Right ventricle myocardium superior (tissue), 1 donor: ENCODE results near the gene ARRB2. TPM values are rescaled to one million over a fixed set of nuclear protein-coding genes. Genes with fewer than 3 reads are reported as not detected.

ENCODE experiments used
- ATAC-seq: fragments of 200-7000 bp; cut with Tn5 transposase; one replicate; pipeline ENCODE4 v1.9.1; 2020; ENCODE audit warnings: mild to moderate bottlenecking; ENCODE audit not compliant: poor library complexity
- DNase-seq: peaks from one replicate; pipeline ENCODE4 v3.0.0-alpha.2; 2020
- intact Hi-C: fragments of 100-400 bp; cut with DNase I; formaldehyde crosslinking; loops from one replicate; pipeline ENCODE4 v1.11.2; 2022
- total RNA-seq: library from RNA; stranded (reverse); fragmentation: NEBNext Ultra II Directional; extraction: Animal tissue kit (Norgen Biotek cat#: 25700); gene quantifications from one replicate; pipeline ENCODE4 v1.2.1, GENCODE V29; 2021
- donor health status: DM: no; HTN: yes; CAD: no; lungs with severe emphysema.

ARRB2 gene
- total RNA-seq, 1 donor from 2014 or later = 23.4 TPM

DNA sequence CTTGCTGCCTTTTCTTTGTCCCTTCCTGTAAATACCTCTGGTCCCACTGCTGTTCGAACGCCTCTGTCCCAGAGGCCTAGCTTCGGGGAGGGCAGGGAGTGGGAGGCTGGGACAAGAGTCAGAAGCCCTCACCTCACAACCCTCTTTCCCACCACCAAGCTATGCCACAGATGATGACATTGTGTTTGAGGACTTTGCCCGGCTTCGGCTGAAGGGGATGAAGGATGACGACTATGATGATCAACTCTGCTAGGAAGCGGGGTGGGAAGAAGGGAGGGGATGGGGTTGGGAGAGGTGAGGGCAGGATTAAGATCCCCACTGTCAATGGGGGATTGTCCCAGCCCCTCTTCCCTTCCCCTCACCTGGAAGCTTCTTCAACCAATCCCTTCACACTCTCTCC lies 10.4 kb downstream of the ARRB2 start:
- intact Hi-C loops = no loop called here
- ATAC-seq (no peak), DNase-seq (no peak)

GRCh38 chr17:4721203-4722135 lies 11.0 kb downstream of the ARRB2 start:
- ATAC-seq = peak; percentile 75

DNA sequence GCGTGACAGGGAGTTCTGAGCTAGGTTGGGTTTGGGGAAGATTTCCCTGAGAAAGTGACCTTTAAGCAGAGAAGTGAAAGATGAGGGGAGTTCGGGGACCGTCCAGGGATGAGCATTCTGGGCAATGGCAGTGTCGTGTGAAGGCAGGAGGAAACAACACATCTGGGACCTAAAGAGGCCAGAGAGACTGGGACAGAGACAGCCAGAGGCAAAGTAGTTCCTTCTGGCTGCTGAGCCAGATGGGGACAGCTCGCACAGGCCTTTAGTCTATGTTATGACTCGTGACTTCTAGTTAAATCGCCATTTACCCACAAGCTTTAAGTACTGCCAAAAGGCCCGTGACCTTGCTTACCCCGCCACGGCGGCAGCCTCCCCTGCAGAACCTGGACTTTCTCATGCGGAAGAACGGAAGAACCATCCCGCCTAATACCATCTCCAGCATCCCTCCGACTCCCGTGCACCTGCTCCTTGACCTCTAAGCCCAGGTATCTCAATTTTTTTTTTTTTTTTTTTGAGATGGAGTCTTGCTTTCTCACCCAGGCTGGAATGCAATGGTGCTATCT lies 12.3 kb downstream of the ARRB2 start:
- intact Hi-C loops = no loop called here
- no peak for DNase-seq
- ATAC-seq = no peak

More at GRCh38 chr17:4721203-4722135, 11.0 kb downstream of the ARRB2 start:
- intact Hi-C loops = no loop called here
- no peak for DNase-seq

DNA sequence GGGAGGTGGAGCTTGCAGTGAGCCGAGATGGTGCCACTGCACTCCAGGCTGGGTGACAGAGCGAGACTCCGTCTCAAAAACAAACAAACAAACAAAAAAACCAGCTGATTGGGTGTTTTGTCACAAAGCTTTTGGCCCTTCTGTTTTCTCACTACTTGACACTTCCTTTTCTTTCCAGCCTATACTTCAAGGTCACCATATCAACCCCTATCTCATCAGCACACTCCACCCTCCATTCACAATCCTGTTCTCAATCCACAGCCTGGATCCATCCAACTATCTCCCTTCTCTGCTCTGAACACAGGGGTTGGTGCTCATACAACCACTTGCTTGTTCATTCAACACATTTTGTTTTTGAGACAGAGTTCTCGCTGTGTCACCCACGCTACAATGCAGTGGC lies 14.2 kb downstream of the ARRB2 start:
- DNase-seq (no peak), ATAC-seq (no peak)
- intact Hi-C loops = no loop called here

DNA sequence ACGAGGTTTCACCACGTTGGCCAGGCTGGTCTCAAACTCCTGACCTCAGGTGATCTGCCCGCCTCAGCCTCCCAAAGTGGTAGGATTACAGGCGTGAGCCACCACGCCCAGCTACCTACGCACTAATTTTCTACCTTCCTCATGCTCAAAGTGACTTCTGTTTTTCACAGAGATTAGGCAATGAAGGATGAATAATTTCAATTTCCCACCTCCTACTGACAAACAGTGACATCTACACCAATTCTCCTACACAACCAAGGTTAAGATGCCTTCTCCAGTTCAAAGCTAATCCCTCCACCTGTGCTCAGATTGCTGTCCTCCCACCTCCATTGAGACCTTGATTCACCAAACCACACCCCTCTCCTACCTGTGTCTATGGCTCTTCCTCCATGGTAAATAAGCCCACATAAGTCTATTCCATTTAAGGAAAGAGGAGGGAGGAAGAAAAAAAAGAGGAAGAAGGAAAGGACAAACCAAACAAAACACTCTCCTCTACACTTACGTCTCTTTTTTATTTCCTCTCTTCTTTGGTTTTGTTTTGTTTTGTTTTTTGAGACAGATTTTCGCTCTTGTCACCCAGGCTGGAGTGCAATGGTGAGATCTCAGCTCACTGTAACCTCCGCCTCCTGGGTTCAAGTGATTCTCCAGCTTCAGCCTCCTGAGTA lies 15.3 kb downstream of the ARRB2 start:
- intact Hi-C loops = no loop called here
- no peak for DNase-seq
- ATAC-seq = no peak

- DNase-seq (no peak), ATAC-seq (no peak)
- intact Hi-C loops = no loop called here
Observed at GRCh38 chr17:4728124-4728523, 17.7 kb downstream of the ARRB2 start.

- no peak for ATAC-seq
- intact Hi-C loops = loop anchor here (10.0 kb wide), 2 partner anchors 52 to 152 kb away; partner anchors contain the start of genes GLTPD2 and VMO1
- DNase-seq = no peak
Observed at GRCh38 chr17:4733073-4733531, 22.7 kb downstream of the ARRB2 start.

DNA sequence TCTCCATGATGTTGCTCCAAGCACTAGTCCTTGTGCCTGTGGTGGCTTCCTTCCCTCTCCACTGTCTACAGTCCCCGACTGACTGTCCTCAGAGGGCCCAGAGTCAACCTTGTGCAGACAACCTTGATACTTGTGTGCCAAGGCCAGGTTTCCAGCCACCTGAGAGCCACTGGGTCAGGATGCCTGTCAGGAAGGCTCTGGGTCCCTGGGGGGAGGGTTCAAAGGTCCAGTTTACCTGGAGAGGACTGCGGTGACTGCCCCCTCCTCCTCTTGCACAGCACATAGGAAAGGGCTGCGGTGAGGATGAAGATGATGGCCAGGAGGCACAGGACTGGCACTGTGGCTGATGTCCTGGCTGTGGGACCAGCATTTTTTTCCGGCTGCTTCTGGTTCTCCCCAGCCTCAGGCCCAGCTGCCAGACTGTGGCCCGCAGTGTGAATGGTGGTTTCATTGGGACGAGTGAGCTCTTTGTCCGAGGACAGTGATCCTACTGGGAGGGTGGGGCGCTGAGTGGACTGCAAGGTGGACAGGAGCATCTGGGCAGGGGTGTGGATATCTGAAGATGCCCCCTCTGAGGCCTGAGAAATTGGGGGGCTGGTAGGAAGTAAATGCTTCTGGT lies 24.5 kb downstream of the ARRB2 start:
- intact Hi-C loops = loop anchor here (10.0 kb wide), 2 partner anchors 50 to 150 kb away; partner anchors contain the start of genes GLTPD2 and VMO1
- ATAC-seq (no peak), DNase-seq (no peak)

DNA sequence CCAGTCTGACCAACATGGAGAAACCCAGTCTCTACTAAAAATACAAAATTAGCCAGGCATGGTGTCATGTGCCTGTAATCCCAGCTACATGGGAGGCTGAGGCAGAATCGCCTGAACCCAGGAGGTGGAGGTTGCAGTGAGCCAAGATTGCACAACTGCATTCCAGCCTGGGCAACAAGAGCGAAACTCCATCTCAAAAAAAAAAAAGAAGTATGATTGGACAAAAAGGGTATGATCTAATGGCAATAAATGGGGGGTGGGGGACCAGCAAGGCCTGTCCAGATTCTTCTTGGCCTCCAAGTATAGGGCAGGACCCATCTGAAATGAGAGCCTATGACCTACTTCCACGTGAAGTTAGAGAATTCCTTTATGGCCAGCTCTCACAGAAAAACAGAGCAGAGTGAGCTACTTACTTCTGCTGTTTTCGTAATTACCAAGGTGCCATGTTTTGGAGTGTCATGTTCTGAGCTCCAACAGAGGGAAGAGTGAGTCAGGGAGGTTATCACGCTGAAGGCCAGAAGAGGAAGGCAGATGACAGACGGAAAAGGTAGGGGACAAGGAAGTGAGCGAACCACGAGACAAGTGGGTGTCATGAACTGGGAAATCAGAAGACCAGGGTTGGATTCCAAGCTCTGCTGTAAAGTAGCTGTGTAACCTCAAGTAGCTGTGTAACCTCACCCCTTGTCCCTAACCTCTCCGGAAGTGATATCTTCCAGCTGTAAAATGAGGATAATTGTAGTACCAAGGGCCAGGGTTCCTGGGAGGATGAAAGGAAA lies 25.6 kb downstream of the ARRB2 start:
- DNase-seq = no peak
- ATAC-seq = no peak
- intact Hi-C loops = loop anchor here (10.0 kb wide), 2 partner anchors 49 to 149 kb away; partner anchors contain the start of genes GLTPD2 and VMO1

DNA sequence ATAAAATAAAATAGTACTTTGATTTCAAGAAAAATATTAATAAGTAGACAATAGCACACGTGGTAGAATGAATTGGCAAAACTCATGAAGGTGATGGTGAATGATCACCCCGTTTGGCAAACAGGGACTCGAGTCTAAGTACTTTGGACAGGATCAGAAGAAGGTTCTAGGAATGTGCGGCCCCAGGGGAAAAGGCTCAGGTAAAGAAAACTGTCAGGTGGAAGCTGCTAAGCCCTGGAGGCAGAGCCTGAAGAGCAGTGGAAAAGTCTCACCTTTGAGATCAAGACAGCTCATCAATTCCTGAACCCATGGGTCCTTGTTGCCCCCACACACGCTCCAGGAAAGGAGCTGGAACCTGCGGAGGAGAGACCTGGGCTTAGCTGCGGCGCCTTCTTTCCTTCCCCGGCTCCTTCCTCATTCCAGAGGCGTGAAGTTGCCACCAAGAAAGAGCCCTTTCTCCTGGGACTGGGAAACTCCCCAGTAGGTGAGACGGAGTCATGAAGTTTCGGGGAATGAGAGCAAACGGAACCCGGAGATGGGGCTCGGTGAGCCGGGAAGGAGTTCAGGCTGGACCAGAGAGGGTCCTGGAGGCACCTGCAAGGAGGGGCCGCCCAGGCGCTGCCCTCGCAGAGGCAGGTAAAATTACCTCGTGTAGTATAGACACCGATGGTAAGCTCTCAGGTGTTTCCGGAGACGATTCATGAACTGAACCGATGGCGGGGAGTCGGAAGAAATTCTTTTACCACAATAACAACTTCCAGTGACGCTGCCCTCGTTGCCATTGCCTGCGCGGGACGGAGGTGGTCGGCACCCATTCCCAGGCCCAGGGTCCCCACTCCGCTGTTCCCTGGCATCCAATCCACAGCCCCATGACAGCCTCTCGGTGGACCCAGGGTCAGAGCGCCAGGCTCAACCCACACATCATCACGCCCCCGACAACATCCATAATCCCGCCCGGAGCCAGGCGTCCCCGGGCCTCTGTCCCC lies 28.0 kb downstream of the ARRB2 start:
- intact Hi-C loops = loop anchor here (10.0 kb wide), 2 partner anchors 46 to 146 kb away; partner anchors contain the start of genes GLTPD2 and VMO1
- no peak for DNase-seq
- ATAC-seq = no peak

DNA sequence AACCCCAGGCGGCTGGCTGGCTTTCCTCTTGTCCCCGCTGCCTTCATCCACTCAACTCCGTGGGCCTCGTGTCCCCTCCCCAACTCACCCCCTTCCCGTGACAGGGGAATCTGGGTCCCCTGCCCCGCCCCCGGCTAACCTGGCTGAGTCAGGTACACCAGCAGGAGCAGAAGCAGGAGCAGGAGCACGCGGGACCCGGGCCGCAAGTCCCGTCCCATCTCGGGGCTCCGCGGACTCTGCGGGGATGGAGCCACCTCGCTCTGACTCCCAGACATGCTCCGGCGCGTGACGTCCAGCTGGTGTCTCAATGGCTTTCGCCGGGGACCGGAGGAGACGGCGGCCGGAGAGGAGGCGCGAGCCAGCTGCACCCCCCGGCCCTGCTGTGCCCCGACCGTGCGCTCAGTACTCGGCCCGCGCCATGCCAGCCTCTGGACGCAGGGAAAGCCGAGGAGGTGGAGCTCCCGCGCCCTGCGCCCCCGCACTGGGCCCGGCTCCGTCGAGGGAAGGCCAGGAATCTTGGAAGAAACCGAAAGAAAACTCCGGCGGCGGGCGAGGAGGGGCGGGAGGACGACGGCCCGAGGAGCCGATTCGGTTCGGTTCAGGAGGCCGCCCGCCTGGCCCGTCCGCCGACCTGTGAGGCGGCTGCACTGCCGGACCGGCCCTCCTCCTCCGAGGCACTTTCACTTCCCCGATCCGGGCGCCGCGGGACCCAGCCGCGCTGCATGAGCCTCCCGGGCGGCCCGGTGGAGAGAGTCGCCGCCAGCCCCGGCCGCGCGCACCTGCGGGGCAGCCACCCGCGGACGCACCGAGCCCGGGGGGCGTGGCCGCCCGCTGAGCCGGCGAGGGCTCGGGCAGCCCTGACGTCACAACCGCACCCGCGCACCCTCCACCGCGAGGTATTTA lies 28.9 kb downstream of the ARRB2 start, which contains the start of the genes CXCL16 and ZMYND15:
Gene CXCL16 (minus strand): TSS at position 807 of the 903 bp plus-strand sequence. CDS start 589 bp downstream, at position 218.
Gene ZMYND15 (plus strand): TSS at position 712 of the 903 bp plus-strand sequence. CDS start 716 bp downstream, outside the sequence.
- intact Hi-C loops = loop anchor here (10.0 kb wide), 2 partner anchors 45 to 145 kb away; partner anchors contain the start of genes GLTPD2 and VMO1
- ATAC-seq = peak; percentile 78
- peak; percentile 78 for DNase-seq

DNA sequence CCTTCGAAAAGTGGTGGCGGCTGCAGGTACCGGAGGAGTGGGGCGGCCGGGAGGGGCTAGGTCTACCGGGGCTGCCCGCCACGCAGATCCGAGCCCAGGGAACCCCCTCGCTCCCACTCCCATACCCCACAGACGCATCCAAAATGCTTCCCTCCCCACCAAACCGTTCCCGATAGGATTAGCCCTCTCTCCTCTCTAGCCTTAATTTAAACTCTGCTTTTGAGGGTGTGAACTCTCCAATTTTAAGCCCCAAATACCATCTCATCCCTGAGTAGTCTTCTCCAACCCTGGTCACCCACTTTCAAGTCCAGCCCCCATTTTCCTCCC lies 29.6 kb downstream of the ARRB2 start:
- DNase-seq (no peak), ATAC-seq (no peak)
- intact Hi-C loops = no loop called here

GRCh38 chr17:4740584-4740983 lies 30.2 kb downstream of the ARRB2 start:
- ATAC-seq (no peak), DNase-seq (no peak)
- intact Hi-C loops = no loop called here

DNA sequence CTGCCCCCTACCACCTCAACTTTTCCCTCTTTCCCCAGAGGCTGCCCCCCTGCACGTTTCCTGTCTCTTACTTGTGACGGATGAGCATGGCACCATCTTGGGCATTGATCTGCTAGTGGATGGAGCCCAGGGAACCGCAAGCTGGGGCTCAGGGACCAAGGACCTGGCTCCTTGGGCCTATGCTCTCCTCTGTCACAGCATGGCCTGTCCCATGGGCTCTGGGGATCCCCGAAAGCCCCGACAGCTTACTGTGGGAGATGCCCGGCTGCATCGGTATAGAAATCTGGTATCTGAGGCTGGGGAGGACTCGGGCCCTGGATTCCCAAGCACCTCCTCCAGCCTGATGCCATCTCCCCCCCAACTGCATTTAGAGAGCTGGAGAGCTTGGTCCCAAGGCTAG lies 31.1 kb downstream of the ARRB2 start:
- no peak for DNase-seq
- intact Hi-C loops = no loop called here
- no peak for ATAC-seq

- ATAC-seq = no peak
- intact Hi-C loops = no loop called here
- no peak for DNase-seq
Observed at GRCh38 chr17:4742133-4742532, 31.7 kb downstream of the ARRB2 start.

DNA sequence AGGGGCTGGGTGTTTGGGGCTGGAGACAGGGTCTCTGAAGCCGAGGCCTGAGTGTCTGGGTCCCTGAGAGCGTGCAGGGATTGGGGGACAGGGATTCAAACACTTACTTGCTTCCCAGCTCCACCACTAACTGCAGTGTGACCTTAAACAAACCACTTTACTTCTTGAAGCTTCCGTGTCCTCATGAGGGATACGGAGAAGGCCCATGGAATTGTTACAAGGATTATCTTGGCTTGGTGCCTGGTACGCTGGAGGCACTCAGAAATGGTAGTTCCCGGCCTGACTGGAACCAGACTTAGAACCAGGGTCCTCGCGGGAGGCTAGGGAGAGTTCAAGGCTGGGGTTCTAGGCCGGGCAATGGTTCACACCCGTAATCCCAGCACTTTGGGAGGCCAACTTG lies 32.2 kb downstream of the ARRB2 start:
- ATAC-seq (no peak), DNase-seq (no peak)
- intact Hi-C loops = no loop called here
